Activated CD4-positive, CD25-positive, alpha-beta regulatory T cell treated with anti-CD3 and anti-CD28 coated beads, Interleukin-2, amount 50 U/mL, for 72 hours (primary cell): Measurements from ENCODE around the gene ADAMTS4.

ENCODE experiments used
- DNase-seq: peaks from one replicate; pipeline ENCODE4 v3.0.0; 2021

The ADAMTS4 gene

DNA sequence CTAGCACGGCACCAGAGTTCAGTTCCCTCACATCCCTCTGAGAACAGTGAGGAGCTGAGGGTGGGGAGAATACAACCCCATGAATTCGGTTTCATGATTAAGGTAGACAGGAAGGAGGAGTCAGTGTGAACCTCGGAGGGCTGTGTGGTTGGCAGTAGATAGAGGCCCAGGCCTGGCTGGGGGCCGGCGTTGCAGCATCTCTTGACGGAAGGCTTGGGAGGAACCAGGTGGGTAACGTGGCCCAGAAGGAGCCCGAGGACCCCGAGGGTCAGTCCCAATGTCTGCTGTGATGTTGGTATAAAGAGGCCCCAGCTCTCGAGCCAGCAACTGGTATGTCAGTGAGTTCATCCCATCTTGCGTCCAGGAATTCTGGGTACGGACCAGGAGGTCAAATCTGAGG, 27.2 kb downstream of the ADAMTS4 start:
- DNase-seq: no peak

DNA sequence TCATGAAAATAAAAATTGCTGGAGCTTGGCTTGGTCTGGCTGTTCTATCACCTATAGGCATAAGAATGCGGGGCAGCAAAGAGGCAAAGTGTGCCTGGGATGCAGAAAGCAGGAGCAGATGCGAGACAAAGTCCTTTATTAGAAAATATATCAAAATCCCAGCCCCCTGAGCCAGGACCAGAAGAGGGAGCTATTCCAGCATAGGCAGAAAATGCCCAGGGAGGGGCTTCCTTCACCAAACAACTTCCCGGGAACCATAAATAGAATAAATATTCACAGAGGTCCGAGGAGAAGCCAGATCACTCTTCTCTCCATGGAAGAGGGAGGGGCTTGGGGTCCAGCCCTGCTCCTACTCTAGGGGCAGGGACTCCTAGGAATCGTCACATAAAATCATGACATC, 27.7 kb downstream of the ADAMTS4 start:
- DNase-seq: no peak

DNA sequence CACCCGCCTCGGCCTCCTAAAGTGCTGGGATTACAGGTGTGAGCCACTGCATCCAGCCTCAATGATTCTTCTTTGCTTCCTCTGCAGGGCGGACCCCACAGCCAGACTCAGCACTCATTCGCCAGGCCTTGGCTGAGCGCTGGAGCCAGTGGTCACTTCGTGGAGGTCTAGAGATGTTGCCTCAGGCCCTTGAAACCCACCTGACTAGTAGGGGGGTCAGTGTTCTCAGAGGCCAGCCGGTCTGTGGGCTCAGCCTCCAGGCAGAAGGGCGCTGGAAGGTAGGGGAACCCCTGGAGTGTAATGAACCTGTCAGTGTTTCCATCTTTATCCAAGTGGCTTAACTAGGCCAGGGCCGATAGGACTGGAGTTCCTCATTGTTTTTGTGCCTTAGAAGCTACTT, 29.9 kb downstream of the ADAMTS4 start:
- no peak for DNase-seq

DNA sequence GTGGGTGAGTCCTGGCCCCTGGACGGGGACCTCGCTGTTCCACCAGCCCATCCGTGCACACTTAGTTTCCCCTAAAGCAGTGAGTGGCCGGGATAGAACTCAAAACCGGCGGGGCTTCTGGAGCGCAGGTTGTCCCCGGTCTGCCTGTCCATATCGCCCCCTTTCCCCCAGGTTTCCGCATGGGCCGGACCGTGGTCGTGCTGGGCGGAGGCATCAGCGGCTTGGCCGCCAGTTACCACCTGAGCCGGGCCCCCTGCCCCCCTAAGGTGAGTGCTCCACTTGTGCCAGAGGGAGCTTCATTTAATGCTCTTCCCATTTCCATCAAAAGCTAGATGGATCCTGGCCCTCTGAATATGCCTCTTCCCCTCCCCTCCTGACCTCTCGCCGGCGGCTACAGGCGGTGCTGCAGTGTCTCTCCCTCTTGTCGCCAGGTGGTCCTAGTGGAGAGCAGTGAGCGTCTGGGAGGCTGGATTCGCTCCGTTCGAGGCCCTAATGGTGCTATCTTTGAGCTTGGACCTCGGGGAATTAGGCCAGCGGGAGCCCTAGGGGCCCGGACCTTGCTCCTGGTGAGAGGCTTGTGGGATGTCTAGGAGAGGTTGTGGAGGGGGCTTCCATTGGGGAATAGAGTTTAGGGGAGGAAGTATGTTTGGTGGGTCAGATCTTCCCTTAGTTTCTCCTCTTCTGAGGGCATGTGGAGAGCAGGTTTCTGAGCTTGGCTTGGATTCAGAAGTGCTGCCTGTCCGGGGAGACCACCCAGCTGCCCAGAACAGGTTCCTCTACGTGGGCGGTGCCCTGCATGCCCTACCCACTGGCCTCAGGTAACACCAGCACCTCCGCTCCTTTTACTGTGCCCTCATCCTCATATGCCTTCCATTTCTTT, 31.9 kb downstream of the ADAMTS4 start:
- DNase-seq: no peak

DNA sequence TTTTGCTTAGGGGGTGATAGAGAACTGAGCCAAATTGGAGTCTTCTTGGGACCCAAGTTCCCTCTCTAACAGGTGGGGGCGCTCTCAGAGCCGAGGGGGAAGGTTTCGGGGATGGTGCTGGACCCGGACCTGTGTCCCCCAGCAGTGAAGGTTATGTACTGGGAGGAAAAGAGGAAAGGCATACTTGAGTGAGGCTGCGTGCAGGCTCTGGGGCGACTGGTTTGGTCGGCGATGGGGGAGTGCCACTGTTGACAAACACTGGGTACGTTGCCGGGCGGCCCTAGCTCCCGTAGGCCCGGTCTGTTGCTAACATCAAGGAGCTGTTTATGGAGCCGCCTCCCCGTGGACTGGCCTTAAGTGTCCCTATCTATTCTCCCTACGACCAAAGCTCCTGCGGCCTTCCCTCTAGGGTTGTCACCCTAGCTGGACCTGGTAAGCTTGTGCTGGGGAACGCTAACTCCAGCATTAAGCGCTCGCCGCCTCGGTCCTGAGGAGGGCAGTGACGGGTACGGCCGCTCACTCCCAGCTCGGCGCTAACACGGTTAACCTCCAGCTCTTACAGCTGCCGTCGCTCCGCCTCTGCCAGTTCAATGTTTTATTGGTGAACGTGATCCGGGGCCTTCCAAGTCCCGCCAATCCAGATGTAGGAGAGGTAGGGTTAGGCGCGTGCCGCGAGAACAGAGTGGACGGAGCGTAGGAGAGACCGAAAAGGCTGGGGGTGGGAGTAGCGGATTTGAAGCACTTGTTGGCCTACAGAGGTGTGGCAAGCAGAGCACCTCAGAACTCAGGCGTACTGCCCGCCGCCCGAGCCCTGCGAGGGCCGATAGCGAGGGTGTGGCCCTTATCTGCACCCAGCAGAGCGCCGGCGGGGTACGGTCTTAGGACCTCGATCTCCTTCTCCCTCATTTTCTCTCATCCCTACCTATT, 32.8 kb downstream of the ADAMTS4 start, which contains the start of gene PPOX:
Gene PPOX, plus strand, starts transcription at position 685 of the 927 bp plus-strand sequence. CDS start 422 bp downstream, outside the sequence.
- DNase-seq: peak; percentile 87

DNA sequence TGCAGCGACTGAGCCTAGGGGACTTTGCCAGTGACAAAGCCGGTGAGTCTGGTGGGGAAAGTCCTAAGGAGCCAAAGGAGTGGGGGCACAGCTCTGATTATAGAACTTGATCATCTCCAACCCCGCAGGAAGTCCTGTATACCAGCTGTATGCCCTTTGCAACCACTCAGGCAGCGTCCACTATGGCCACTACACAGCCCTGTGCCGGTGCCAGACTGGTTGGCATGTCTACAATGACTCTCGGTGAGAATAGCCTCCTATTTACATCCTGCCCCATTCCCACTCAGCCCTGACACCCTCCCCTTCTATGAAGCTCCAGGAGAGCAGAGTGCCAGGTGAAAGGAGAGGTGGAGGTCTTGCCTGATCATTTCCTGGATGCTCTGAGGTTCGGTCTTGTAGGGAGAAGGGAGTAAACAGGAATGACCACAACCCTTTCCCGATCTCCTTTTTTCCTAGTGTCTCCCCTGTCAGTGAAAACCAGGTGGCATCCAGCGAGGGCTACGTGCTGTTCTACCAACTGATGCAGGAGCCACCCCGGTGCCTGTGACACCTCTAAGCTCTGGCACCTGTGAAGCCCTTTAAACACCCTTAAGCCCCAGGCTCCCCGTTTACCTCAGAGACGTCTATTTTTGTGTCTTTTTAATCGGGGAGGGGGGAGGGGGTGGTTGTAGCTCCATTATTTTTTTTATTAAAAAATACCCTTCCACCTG, 33.8 kb downstream of the ADAMTS4 start:
- no peak for DNase-seq

DNA sequence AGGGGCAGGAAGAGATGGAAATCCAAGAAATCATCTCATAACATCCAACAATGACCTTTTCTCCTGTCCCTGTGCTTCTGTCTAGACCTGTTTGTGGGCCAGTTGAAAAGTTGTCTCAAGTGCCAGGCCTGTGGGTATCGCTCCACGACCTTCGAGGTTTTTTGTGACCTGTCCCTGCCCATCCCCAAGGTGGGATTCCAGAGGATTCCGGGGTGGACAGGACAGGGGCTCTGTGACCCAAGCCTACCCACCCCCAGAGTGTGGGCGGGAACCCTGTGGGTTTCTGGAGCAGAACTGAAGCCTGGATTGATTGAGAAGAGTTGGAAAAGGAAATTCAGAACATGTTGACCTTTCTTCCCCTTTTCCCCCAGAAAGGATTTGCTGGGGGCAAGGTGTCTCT, 35.1 kb downstream of the ADAMTS4 start:
- DNase-seq: no peak

DNA sequence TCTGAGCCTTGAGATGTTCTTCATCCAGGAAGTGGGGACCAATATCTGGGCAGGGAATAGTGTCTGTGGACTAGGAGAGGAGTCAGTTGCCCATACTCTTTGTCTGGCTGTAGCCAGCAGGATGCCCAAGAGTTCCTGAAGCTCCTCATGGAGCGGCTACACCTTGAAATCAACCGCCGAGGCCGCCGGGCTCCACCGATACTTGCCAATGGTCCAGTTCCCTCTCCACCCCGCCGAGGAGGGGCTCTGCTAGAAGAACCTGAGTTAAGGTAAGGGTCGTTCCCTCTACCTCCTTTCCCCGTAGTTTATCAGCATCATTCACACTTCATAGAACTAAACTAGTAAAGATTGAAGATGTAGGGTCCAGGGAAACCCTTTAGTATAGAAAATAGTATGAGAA, 36.0 kb downstream of the ADAMTS4 start:
- no peak for DNase-seq

DNA sequence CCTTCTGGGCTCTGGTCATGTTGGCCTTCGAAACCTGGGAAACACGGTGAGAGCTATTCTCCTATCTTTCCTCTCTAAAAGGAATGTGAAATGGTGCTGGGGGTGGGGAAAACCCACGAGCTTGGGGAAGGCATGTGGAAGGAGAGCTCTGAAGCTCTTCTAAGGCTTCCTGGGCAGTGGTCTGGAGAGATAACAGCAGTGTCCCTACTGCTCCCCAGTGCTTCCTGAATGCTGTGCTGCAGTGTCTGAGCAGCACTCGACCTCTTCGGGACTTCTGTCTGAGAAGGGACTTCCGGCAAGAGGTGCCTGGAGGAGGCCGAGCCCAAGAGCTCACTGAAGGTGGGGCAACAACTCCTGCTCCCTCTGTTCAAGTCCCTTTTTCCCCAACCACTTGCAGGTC, 36.8 kb downstream of the ADAMTS4 start:
- no peak for DNase-seq

DNA sequence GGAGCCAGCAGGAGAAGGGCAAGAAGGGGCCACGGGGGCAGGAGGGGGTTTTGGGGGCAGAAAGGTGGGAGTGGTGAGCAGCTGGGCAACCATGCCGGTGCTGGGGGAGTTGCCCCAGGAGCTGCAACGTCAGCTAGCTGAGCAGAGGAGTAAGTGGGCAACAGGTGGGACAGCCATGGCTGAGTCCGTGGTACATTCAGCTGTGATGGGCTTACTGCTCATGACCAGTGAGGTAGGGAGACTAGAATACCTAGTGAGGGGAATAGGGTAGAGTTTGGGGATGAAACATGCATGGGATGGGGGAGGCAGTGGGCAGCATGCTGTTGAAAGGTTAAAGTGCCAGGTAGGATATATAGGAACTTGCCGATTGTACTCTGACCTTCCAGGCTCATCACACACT, 37.2 kb downstream of the ADAMTS4 start:
- no peak for DNase-seq

DNA sequence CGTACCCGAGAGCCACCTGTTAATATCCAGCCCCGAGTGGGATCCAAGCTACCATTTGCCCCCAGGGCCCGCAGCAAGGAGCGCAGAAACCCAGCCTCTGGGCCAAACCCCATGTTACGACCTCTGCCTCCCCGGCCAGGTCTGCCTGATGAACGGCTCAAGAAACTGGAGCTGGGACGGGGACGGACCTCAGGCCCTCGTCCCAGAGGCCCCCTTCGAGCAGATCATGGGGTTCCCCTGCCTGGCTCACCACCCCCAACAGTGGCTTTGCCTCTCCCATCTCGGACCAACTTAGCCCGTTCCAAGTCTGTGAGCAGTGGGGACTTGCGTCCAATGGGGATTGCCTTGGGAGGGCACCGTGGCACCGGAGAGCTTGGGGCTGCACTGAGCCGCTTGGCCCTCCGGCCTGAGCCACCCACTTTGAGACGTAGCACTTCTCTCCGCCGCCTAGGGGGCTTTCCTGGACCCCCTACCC, 38.1 kb downstream of the ADAMTS4 start:
- DNase-seq: no peak

DNA sequence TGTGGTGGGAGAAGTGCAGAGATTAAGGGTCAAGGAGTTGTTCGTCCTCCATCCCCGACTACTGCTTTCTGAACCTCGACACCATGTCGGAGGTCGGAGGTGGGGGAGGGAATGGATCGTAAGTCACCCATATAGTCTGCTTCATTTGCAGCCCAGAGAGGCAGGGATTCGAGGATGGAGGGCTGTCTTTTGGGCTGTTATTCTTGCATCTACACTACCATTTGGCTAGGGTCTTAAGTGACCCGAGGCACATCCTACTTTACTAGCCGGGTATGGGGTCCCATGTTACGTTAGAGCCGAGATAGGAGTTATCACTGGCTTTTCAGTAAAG, 39.0 kb downstream of the ADAMTS4 start:
- DNase-seq: no peak

DNA sequence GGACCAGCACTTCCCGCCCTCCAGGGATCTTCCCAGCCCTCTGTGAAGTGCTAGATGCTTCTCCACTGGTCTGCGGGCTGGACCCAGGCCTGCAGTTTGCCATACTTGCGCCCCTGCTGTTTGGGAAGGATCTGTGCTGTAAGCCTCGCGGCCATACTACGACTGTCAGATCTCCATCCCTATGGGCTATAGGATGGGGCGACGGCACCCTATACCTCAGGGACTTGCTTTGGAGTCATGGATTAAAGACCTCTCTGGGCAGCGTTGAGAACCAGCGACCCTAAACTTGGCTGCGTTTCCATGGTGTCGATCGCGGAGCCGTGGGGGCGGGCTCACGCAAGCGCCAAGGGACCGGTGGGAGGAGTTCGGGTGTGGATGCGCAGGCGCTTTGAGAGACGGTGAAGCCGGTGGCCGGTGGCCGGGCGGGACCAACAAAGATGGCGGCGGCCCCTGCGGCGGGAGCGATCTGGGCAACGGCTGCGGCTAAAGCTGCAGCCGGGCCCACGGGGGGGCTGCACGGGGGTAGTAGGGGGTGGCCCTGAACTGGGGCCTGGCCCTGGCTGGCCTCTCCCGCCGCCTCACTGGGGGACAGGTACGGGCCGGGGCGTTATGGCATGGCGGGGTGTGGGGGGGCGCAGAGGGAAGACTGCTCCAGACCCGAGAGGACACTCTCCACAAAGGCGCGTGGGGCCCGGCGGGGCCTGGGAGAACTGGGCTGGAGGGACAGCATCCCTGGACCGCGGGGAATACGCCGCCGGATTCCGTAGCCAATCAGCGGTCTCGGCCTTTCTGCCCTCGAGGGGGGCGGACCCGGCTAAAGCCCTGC, 39.6 kb downstream of the ADAMTS4 start, which contains the start of gene USP21:
Gene USP21, plus strand, starts transcription at position 414 of the 826 bp plus-strand sequence. CDS start 1,141 bp downstream, outside the sequence.
- DNase-seq: peak; percentile 94

DNA sequence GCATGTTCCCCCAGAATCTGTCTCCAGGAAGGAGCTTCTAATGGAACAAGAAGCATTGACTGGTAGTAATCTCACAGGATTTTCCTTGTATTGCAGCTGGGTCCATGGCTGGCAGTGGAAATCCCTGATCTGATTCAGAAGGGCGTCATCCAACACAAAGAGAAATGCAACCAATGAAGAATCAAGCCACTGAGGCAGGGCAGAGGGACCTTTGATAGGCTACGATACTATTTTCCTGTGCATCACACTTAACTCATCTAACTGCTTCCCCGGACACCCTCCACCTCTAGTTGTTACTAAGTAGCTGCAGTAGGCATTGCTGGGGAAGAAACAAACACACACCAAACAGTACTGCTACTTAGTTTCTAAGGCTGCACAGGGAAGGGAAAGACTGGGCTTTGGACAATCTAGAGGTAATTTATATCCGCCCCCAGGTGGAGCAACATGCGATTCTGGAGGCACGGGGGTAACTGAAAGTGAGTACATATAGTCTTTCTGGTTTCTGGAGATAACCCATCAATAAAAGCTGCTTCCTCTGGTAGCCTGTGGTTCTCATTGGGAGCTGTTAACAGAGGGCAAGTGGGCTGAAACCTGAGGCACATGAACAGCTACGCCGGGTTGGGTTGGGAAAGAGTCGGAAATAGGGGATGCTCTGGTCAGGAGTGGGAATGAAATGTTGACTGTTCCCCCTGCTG, 40.4 kb downstream of the ADAMTS4 start:
- DNase-seq: no peak

DNA sequence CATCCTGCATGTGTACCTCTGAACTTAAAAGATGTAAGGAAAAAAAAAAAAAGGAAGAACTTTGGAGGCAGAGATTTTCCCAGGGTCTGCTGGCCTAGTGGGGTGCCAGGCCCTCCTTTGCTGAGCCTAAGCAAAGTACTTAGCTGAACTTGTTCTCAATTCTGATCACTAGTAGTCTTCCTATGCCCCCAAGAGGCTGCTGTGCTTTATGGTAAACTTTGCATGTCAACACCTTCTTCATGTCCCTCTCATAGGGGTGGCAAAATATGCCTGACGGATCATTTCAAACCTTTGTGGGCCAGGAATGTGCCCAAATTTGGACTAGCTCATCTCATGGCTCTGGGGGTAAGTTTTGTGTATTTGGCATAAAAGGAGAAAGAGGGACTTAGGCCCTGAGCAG, 41.0 kb downstream of the ADAMTS4 start:
- DNase-seq: no peak

DNA sequence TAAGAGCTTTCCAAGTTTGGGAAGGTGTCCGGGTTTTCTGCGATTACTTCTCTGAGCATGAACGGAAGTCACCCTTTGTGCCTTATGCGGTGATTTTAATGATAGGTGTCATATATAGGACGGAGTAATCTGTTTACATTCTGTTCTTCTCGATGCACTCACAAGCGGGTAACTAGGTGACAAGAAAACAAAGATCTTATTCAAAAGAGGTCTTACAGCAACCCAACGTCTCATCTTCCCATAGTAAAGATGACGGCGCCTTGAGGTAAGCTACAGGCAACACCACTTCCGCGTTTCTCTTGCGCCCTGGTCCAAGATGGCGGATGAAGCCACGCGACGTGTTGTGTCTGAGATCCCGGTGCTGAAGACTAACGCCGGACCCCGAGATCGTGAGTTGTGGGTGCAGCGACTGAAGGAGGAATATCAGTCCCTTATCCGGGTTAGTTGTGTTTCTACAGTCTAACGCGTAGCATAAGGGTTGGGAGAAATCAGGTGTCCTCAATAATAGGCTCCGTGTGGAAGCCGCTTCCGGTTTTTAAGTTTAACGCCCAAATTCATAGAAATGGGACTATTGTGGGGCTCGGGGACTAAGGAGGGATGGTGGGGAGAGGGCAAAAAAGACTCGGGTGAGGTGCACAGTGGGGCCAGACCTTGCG, 45.0 kb downstream of the ADAMTS4 start, which contains the start of gene UFC1:
Gene UFC1, plus strand, starts transcription at position 297 of the 656 bp plus-strand sequence. Its CDS starts 20 bp downstream, at position 317.
- DNase-seq: peak; percentile 80

DNA sequence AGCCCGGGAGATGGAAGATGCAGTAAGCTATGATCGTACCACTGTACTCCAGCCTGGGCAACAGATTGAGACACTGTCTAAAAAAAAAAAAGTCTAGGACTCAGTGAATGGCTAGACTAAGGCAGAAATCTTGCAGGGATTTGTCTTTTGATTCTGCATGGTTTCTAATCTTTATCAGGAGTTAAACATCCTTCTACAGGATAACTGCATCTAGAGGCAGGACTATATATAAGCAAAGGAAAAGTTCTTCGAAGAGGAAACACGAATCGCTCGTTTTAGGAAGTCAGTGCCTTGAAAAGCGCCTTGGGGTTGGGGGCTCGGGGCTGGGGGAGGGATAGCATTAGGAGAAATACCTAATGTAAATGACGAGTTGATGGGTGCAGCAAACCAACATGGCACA, 45.7 kb downstream of the ADAMTS4 start:
- no peak for DNase-seq

DNA sequence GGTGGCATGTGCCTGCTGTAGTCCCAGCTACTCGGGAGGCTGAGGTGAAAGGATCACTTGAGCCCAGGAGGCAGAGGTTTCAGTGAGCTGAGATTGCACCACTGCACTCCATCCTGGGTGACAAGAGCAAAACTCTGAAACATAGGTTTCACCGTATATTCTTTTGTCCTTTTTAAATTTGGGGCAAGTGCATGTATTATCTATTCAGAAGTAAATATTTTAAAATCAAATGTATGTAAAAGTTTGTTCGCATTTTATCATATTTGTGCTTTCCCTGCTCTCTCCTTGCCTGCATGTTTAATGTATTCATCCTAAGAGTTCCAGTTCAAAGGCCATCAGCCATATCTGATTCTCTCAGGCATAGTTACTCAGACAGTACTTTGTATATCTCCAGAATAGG, 53.0 kb downstream of the ADAMTS4 start:
- DNase-seq: no peak

DNA sequence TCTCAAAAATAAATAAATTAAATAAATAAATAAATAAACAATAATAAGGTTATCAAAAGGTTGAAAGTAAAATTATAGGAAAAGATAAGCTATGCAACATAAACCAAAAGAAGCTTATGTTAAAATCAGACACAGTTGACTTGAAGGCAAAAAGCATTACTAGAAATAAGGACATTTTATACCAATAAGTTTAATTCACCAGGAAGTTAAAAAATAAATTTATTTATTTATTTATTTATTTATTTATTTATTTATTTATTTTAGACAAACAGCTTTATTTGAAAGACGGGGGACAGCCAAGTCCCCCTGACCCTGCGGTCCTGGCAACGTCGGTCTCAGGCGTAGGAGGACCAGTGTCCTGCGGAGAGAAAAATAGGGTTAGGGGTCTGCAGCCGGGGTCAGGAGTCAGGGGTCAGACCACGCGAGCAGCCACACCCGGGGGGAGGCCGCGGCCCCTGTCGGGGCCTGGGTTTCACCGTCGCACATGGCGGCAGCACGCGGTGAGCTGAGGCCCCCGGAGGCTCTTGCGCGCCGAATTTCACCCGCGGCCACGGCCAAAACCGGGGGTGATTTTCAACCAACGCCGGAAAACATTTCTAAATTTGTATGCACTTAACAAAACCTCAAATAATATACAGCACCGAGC, 58.0 kb downstream of the ADAMTS4 start:
- no peak for DNase-seq

DNA sequence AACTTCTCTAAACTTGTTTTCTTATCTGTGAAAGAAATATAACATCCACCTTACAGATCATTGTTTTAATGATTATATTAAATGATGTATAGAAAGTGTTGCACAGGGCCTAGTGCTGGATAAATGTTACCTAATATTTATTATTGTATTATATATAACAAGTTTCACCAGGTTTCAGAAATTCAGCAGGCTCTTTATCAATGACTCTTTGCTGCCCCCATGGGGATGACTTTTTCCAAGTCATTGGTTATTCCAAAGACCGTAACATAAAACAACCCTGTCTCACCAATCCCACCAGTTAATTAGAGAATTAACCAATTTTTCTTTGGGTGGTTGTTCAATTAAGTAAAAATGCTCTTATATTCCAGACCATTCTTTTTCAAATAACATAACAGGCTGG, 59.1 kb downstream of the ADAMTS4 start:
- DNase-seq: no peak
